ENCODE results near the gene CNTNAP2.

CNTNAP2 gene

GRCh38 chr7:148162808-148163207 is 2046.2 kb downstream of the CNTNAP2 start:
- no peak for DNase-seq
- Histone ChIP-seq H3K4me1 (ENCODE audit: control insufficient read depth in 1 of 2, insufficient read depth in 2 of 2, low read length in 2 of 2) (no peaks in the 10 kb centered on the region), H3K9ac (ENCODE audit: low read length) (no peak overlapping the region), H3K79me2 (ENCODE audit: control insufficient read depth, insufficient read depth, low read length, poor library complexity) (no peaks in the 10 kb centered on the region), H3K27ac (ENCODE audit: low read depth, low read length) (no peak overlapping the region), H4K12ac (ENCODE audit: low read depth, low read length) (no peak overlapping the region), H3K4me3 (ENCODE audit: low read depth, low read length) (no peak overlapping the region), H3K27me3 (ENCODE audit: insufficient read depth, low read length) (no peaks in the 10 kb centered on the region), H3K79me1 (ENCODE audit: low read length) (no peaks in the 10 kb centered on the region), H2AK5ac (ENCODE audit: low read length) (no peak overlapping the region), H2BK120ac (ENCODE audit: insufficient read depth, low read length, poor library complexity) (no peak overlapping the region), H2BK12ac (ENCODE audit: low read length) (no peak overlapping the region), H3K23ac (ENCODE audit: low read length) (no peak overlapping the region), H3K36me3 (ENCODE audit: control insufficient read depth in 1 of 2, insufficient read depth in 2 of 2, low read length in 2 of 2) (no peaks in the 10 kb centered on the region), H3K4ac (ENCODE audit: low read depth, low read length) (no peak overlapping the region), H3K18ac (ENCODE audit: low read length) (no peak overlapping the region), H2AFZ (ENCODE audit: insufficient read depth, low read length, poor library complexity) (no peak overlapping the region), H4K8ac (ENCODE audit: low read depth, low read length) (no peak overlapping the region), H3K9me3 (ENCODE audit: insufficient read depth, low read depth, low read length) (no peaks in the 10 kb centered on the region), H4K91ac (ENCODE audit: low read depth, low read length) (no peak overlapping the region), H3K4me2 (ENCODE audit: low read length) (no peak overlapping the region), H2BK5ac (ENCODE audit: low read depth, low read length, poor library complexity) (no peak overlapping the region), H3K14ac (ENCODE audit: low read length) (no peak overlapping the region)
- WGBS (ENCODE audit: extremely low coverage, insufficient coverage, insufficient read length) = no CpG with 5 or more reads among the region's 4 CpGs

GRCh38 chr7:148163246-148163645 is 2046.6 kb downstream of the CNTNAP2 start:
- H2BK12ac ChIP-seq (ENCODE audit: low read length) = no peak overlapping the region
- no peak overlapping the region for H3K23ac ChIP-seq (ENCODE audit: low read length)
- no peak overlapping the region for H3K9ac ChIP-seq (ENCODE audit: low read length)
- no peak overlapping the region for H3K14ac ChIP-seq (ENCODE audit: low read length)
- no peaks in the 10 kb centered on the region for H3K4me1 ChIP-seq (ENCODE audit: control insufficient read depth in 1 of 2, insufficient read depth in 2 of 2, low read length in 2 of 2)
- H3K4me2 ChIP-seq (ENCODE audit: low read length) = no peak overlapping the region
- no peaks in the 10 kb centered on the region for H3K79me2 ChIP-seq (ENCODE audit: control insufficient read depth, insufficient read depth, low read length, poor library complexity)
- H3K4ac ChIP-seq (ENCODE audit: low read depth, low read length) = no peak overlapping the region
- no peaks in the 10 kb centered on the region for H3K27me3 ChIP-seq (ENCODE audit: insufficient read depth, low read length)
- H4K8ac ChIP-seq (ENCODE audit: low read depth, low read length) = no peak overlapping the region
- DNase-seq = no peak
- H3K79me1 ChIP-seq (ENCODE audit: low read length) = no peaks in the 10 kb centered on the region
- H3K9me3 ChIP-seq (ENCODE audit: insufficient read depth, low read depth, low read length) = no peaks in the 10 kb centered on the region
- no peak overlapping the region for H2BK5ac ChIP-seq (ENCODE audit: low read depth, low read length, poor library complexity)
- H2BK120ac ChIP-seq (ENCODE audit: insufficient read depth, low read length, poor library complexity) = no peak overlapping the region
- H3K18ac ChIP-seq (ENCODE audit: low read length) = no peak overlapping the region
- no peak overlapping the region for H2AK5ac ChIP-seq (ENCODE audit: low read length)
- no peak overlapping the region for H4K91ac ChIP-seq (ENCODE audit: low read depth, low read length)
- H3K4me3 ChIP-seq (ENCODE audit: low read depth, low read length) = no peak overlapping the region
- no peak overlapping the region for H3K27ac ChIP-seq (ENCODE audit: low read depth, low read length)
- H2AFZ ChIP-seq (ENCODE audit: insufficient read depth, low read length, poor library complexity) = no peak overlapping the region
- no peak overlapping the region for H4K12ac ChIP-seq (ENCODE audit: low read depth, low read length)
- H3K36me3 ChIP-seq (ENCODE audit: control insufficient read depth in 1 of 2, insufficient read depth in 2 of 2, low read length in 2 of 2) = no peaks in the 10 kb centered on the region
- WGBS (ENCODE audit: extremely low coverage, insufficient coverage, insufficient read length) = no CpG with 5 or more reads among the region's 1 CpG

GRCh38 chr7:148172920-148173319 is 2056.3 kb downstream of the CNTNAP2 start:
- H3K4me3 ChIP-seq (ENCODE audit: low read depth, low read length) = no peak overlapping the region
- no peaks in the 10 kb centered on the region for H3K79me2 ChIP-seq (ENCODE audit: control insufficient read depth, insufficient read depth, low read length, poor library complexity)
- H4K8ac ChIP-seq (ENCODE audit: low read depth, low read length) = no peak overlapping the region
- H3K9ac ChIP-seq (ENCODE audit: low read length) = no peak overlapping the region
- H3K9me3 ChIP-seq (ENCODE audit: insufficient read depth, low read depth, low read length) = no peaks in the 10 kb centered on the region
- no peak overlapping the region for H3K14ac ChIP-seq (ENCODE audit: low read length)
- DNase-seq = no peak
- H3K27me3 ChIP-seq (ENCODE audit: insufficient read depth, low read length) = no peaks in the 10 kb centered on the region
- H3K27ac ChIP-seq (ENCODE audit: low read depth, low read length) = no peak overlapping the region
- no peak overlapping the region for H2BK12ac ChIP-seq (ENCODE audit: low read length)
- no peak overlapping the region for H2BK5ac ChIP-seq (ENCODE audit: low read depth, low read length, poor library complexity)
- no peaks in the 10 kb centered on the region for H3K79me1 ChIP-seq (ENCODE audit: low read length)
- no peak overlapping the region for H4K91ac ChIP-seq (ENCODE audit: low read depth, low read length)
- H3K4ac ChIP-seq (ENCODE audit: low read depth, low read length) = no peak overlapping the region
- H3K36me3 ChIP-seq (ENCODE audit: control insufficient read depth in 1 of 2, insufficient read depth in 2 of 2, low read length in 2 of 2) = no peaks in the 10 kb centered on the region
- H3K4me2 ChIP-seq (ENCODE audit: low read length) = no peak overlapping the region
- H2AFZ ChIP-seq (ENCODE audit: insufficient read depth, low read length, poor library complexity) = no peak overlapping the region
- H3K23ac ChIP-seq (ENCODE audit: low read length) = no peak overlapping the region
- no peaks in the 10 kb centered on the region for H3K4me1 ChIP-seq (ENCODE audit: control insufficient read depth in 1 of 2, insufficient read depth in 2 of 2, low read length in 2 of 2)
- no peak overlapping the region for H2AK5ac ChIP-seq (ENCODE audit: low read length)
- no peak overlapping the region for H3K18ac ChIP-seq (ENCODE audit: low read length)
- WGBS (ENCODE audit: extremely low coverage, insufficient coverage, insufficient read length) = no CpG with 5 or more reads among the region's 1 CpG
- no peak overlapping the region for H2BK120ac ChIP-seq (ENCODE audit: insufficient read depth, low read length, poor library complexity)
- H4K12ac ChIP-seq (ENCODE audit: low read depth, low read length) = no peak overlapping the region

GRCh38 chr7:148173369-148173768 is 2056.8 kb downstream of the CNTNAP2 start:
- Histone ChIP-seq H3K9me3 (ENCODE audit: insufficient read depth, low read depth, low read length) (no peaks in the 10 kb centered on the region), H3K4me1 (ENCODE audit: control insufficient read depth in 1 of 2, insufficient read depth in 2 of 2, low read length in 2 of 2) (no peaks in the 10 kb centered on the region), H3K23ac (ENCODE audit: low read length) (no peak overlapping the region), H4K8ac (ENCODE audit: low read depth, low read length) (no peak overlapping the region), H3K79me2 (ENCODE audit: control insufficient read depth, insufficient read depth, low read length, poor library complexity) (no peaks in the 10 kb centered on the region), H3K4ac (ENCODE audit: low read depth, low read length) (no peak overlapping the region), H2AK5ac (ENCODE audit: low read length) (no peak overlapping the region), H4K91ac (ENCODE audit: low read depth, low read length) (no peak overlapping the region), H3K14ac (ENCODE audit: low read length) (no peak overlapping the region), H3K79me1 (ENCODE audit: low read length) (no peaks in the 10 kb centered on the region), H4K12ac (ENCODE audit: low read depth, low read length) (no peak overlapping the region), H3K36me3 (ENCODE audit: control insufficient read depth in 1 of 2, insufficient read depth in 2 of 2, low read length in 2 of 2) (no peaks in the 10 kb centered on the region), H3K4me2 (ENCODE audit: low read length) (no peak overlapping the region), H2AFZ (ENCODE audit: insufficient read depth, low read length, poor library complexity) (no peak overlapping the region), H3K27me3 (ENCODE audit: insufficient read depth, low read length) (no peaks in the 10 kb centered on the region), H3K9ac (ENCODE audit: low read length) (no peak overlapping the region), H2BK12ac (ENCODE audit: low read length) (no peak overlapping the region), H2BK120ac (ENCODE audit: insufficient read depth, low read length, poor library complexity) (no peak overlapping the region), H3K18ac (ENCODE audit: low read length) (no peak overlapping the region), H3K27ac (ENCODE audit: low read depth, low read length) (no peak overlapping the region), H3K4me3 (ENCODE audit: low read depth, low read length) (no peak overlapping the region), H2BK5ac (ENCODE audit: low read depth, low read length, poor library complexity) (no peak overlapping the region)
- no peak for DNase-seq
- WGBS (ENCODE audit: extremely low coverage, insufficient coverage, insufficient read length) = no CpG with 5 or more reads among the region's 3 CpGs
